GM15510 (cell line): ENCODE data around the gene PLCL1.

Experiments
- POLR2A ChIP-seq: IDR thresholded peaks from 3 replicates; pipeline ENCODE4 v1.6.1; 2011; ENCODE audit warnings: borderline replicate concordance; ENCODE audit not compliant: insufficient read length; ENCODE audit errors: extremely low read depth

PLCL1 gene

DNA sequence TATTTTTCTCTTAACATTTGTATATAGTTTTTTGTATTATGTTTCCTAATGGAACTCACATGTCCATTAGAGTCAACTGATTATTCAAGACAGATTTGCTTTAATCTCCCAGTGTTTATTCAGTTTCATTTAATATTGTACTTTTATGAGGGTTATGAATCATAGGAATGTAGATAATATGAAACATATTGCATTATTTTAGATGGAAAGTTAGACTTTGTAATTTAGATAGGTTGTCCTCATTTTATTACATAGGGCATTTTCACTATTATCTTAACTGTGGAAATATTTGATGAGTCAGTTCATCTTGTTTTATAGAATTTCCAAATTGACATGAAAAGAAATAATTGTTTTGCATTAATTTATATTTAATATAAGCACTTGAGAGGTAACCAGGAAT lies 240.8 kb downstream of the PLCL1 start:
- TF ChIP-seq POLR2A: no peak

DNA sequence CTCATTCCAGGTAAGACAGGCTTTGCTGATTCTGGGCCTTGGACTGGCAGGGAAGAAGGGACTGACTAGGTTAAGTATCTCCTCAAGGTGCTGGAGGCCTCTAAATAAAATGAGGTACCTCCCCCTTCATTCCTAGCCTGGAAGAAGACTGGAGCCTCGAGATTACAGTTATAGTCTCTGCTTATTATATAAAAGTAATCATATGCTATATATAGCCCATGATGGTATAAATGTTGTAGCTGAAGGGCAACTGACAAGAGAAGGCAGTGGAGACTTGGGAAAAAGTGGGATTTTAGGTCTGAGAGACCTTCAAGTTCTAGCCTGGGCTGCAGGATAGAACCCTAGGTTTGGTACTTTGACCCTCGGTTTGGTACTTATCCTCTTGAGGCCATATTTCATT lies 248.3 kb downstream of the PLCL1 start:
- TF ChIP-seq POLR2A: no peak

DNA sequence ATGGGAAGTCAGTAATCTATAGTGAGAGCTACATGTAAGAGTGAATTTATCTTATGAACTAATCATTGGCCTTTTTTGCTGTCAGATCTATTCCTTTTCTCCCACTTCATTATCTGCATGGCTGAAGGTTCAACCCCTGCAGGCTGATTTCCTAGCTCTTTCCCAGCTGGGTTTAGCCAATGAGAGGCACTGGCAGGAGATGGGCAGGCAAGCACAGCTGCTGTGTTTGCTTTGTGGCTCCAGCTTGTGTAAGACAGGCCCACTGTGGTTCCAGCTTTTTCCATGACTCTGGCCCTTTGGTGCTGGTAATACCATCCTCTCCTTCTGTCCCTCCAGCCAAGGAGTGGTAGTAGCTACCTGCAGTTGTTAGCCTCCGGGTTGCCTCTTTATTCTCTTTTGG lies 248.8 kb downstream of the PLCL1 start:
- no peak for TF ChIP-seq POLR2A

DNA sequence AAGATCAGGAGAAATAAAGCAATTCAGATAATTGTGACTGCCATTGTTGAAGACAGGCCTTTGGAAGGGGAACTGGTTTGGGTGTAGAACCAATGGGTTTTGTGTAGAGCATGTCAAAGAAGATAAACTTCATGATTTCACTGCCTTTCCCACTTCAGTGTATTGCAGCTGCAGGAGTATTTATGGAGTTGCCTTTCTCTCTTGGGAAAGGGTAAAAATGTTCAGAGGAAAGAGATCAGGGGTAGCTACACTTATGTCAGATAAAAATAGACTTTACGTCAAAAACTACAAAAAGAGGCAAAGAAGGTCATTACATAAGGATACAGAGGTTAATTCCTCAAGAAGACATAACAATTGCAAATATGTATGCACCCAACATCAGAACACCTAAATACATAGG lies 249.4 kb downstream of the PLCL1 start:
- TF ChIP-seq POLR2A: no peak

DNA sequence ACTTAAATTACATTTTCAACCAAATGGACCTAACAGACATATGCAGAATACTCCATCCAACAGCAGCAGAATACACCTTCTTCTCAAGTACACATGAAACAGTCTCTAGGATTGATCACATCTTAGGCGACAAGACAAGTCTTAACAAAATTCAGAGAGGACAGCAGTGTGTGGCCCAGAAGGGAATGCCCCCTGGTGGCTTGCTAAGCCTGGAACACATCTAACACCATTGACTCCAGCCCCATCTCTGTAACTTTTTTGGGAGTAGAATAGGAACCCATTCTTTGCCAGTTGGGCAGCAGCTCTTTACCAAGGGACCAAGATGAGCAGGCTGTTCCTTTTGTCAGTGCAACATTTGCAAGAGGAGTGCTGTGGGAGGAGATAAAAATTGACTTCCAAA lies 249.9 kb downstream of the PLCL1 start:
- TF ChIP-seq POLR2A: no peak

DNA sequence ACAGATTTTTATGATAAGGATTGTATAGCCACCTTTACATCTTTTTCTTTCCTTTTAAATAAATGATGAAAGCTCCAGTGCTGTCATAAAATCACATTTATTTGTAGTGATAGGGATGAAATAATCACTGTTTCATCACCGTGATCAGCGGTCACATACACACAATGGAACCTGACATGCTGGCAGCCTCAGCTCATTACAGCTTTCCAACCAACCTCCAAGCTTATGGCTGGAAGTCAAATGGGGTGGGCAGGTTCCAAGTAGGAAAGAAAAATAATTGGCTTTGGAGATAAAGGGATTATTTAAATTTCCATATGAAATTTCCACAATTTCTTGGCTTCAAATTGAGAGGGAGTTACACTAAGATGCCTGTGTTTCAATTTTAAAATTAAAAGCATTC lies 251.3 kb downstream of the PLCL1 start:
- no peak for TF ChIP-seq POLR2A

GRCh38 chr2:198056836-198057235 lies 252.4 kb downstream of the PLCL1 start:
- TF ChIP-seq POLR2A: no peak

- no peak for TF ChIP-seq POLR2A
Observed at GRCh38 chr2:198059800-198060199, 255.4 kb downstream of the PLCL1 start.

- TF ChIP-seq POLR2A: no peak
Observed at GRCh38 chr2:198060277-198060676, 255.9 kb downstream of the PLCL1 start.

GRCh38 chr2:198062826-198063225 lies 258.4 kb downstream of the PLCL1 start:
- no peak for TF ChIP-seq POLR2A

DNA sequence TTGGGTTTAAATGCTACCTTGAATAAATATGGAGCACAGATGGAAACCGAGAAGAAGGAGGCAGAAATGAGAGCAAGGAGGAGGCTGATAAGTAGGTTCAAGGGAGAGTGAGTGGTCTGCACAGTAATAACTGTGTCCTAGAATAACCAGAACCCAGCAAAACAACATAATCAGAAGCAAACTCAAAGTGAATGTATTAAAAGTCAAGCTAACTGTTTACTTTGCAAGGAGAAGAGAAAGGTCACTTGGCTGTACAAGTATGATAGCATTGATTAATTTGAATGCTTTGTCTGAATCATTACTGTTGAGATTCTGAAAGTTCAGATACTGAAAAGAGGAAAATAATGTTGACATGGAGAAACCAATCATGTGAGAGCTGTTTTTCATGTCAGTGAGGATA lies 258.8 kb downstream of the PLCL1 start:
- TF ChIP-seq POLR2A: no peak

DNA sequence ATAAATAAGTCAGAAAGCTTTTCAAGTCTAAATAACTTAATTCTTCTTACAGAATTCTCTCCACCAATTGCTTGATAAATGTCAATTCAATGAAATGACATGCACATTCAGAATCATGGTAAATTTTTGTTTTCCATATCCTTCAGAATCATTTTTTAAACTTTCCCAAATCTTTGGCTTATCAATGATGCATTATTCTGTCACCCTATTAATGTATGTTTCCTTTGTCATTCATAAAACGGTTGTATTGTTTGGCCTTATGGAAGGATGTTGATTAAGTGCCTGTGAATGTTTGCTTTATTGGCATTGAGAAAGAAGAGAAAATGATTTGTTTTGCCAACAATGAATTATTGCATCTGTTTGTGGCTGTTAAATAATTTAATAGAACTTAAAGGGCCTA lies 260.9 kb downstream of the PLCL1 start:
- no peak for TF ChIP-seq POLR2A

- TF ChIP-seq POLR2A: no peak
Observed at GRCh38 chr2:198066597-198066996, 262.2 kb downstream of the PLCL1 start.

- TF ChIP-seq POLR2A: no peak
Observed at GRCh38 chr2:198072655-198073054, 268.3 kb downstream of the PLCL1 start.

- TF ChIP-seq POLR2A: no peak
Observed at GRCh38 chr2:198073253-198073652, 268.9 kb downstream of the PLCL1 start.

DNA sequence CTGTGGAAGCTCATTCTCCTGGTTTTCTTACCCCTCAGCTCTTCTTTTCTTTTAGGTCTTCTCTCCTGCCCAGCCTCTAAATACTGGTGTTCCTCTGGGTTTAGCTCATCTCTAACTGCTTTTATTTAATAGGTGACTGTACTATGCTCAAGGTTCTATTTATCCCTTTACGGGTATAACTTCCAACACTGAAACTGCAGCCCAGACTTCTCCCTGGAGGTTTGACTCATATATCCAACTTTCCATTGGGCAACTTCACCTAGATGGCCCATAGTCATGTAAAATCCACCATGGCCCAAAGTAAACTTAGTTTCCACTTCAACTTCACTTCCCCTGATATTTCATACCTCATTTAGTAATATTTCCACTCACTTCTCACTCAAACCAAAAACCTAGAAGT lies 273.1 kb downstream of the PLCL1 start:
- TF ChIP-seq POLR2A: no peak
